Hepatocyte (in vitro differentiated cells): ENCODE measurements around the gene ANGPT4. TPM values are rescaled to one million over a fixed set of nuclear protein-coding genes. Genes with fewer than 3 reads are reported as not detected.

Source experiments
- DNase-seq: peaks from one replicate; pipeline ENCODE4 v3.0.0-alpha.2; 2016; ENCODE audit warnings: low spot score
- H2AFZ ChIP-seq: fragments of 200-600 bp; sonication (generic); 2 replicates; pipeline ENCODE4 v1.6.0; 2016; ENCODE audit warnings: antibody characterized with exemption, mild to moderate bottlenecking
- H3K27ac ChIP-seq: fragments of 200-600 bp; sonication (generic); 2 replicates; pipeline ENCODE4 v1.5.1; 2016; ENCODE audit warnings: mild to moderate bottlenecking
- H3K27me3 ChIP-seq: fragments of 200-600 bp; sonication (generic); 2 replicates; pipeline ENCODE4 v1.6.1; 2016
- H3K36me3 ChIP-seq: fragments of 200-600 bp; sonication (generic); replicated peaks from 2 replicates; pipeline ENCODE4 v1.5.1; 2016; ENCODE audit warnings: low read depth; ENCODE audit not compliant: insufficient read depth
- H3K4me1 ChIP-seq: fragments of 200-600 bp; sonication (generic); 2 replicates; pipeline ENCODE4 v1.5.1; 2016; ENCODE audit warnings: mild to moderate bottlenecking, moderate library complexity; ENCODE audit not compliant: insufficient read depth
- H3K4me2 ChIP-seq: fragments of 200-600 bp; sonication (generic); 2 replicates; pipeline ENCODE4 v1.6.0; 2016
- H3K4me3 ChIP-seq: fragments of 200-600 bp; sonication (generic); 2 replicates; pipeline ENCODE4 v1.5.1; 2016; ENCODE audit warnings: mild to moderate bottlenecking
- H3K79me2 ChIP-seq: fragments of 200-600 bp; sonication (generic); 2 replicates; pipeline ENCODE4 v1.6.0; 2017; ENCODE audit warnings: mild to moderate bottlenecking
- H3K9me2 ChIP-seq: fragments of 200-600 bp; sonication (generic); replicated peaks from 2 replicates; pipeline ENCODE4 v1.6.0; 2017; ENCODE audit warnings: mild to moderate bottlenecking; ENCODE audit not compliant: insufficient read depth
- H3K9me3 ChIP-seq: fragments of 200-600 bp; sonication (generic); 2 replicates; pipeline ENCODE4 v1.5.1; 2016; ENCODE audit warnings: low read depth, mild to moderate bottlenecking
- H4K20me1 ChIP-seq: fragments of 200-600 bp; sonication (generic); 2 replicates; pipeline ENCODE4 v1.6.0; 2016; ENCODE audit warnings: mild to moderate bottlenecking; ENCODE audit not compliant: insufficient read depth, poor library complexity, severe bottlenecking
- EZH2 ChIP-seq: fragments of 200-600 bp; sonication (generic); IDR thresholded peaks from 2 replicates; pipeline ENCODE4 v1.6.1; 2016; ENCODE audit warnings: antibody characterized with exemption, mild to moderate bottlenecking, borderline replicate concordance
- EZH2phosphoT487 ChIP-seq: fragments of 200-600 bp; sonication (generic); IDR thresholded peaks from one replicate; pipeline ENCODE4 v1.6.1; 2018; ENCODE audit warnings: antibody characterized with exemption, mild to moderate bottlenecking, low read depth, moderate library complexity; ENCODE audit not compliant: unreplicated experiment, severe bottlenecking
- WGBS: methylation state at CpG from one replicate; pipeline ENCODE4 v1.1.6; 2016; ENCODE audit warnings: low lambda C conversion rate; ENCODE audit errors: missing lambda C conversion rate; 5-methylcytosine and 5-hydroxymethylcytosine counted together
- polyA plus RNA-seq: library from polyadenylated mRNA; unstranded; fragments of >200 nt; fragmentation: Nextera tagmentation; extraction: Ambion mirVana; gene quantifications from 2 replicates; pipeline ENCODE4 v1.2.1, GENCODE V29; 2016
- total RNA-seq: library from RNA; depleted of rRNA; stranded (reverse); fragments of >200 nt; gene quantifications from 2 replicates; pipeline ENCODE4 v1.2.3, GENCODE V29; 2014
- TF ChIP-seq, protein P1 (sequence below): fragments of 200-600 bp; sonication (generic); IDR thresholded peaks from 2 replicates; pipeline ENCODE4 v1.5.1; 2016; ENCODE audit warnings: antibody characterized with exemption, mild to moderate bottlenecking; ENCODE audit not compliant: poor library complexity

Gene ANGPT4
- total and polyA plus RNA-seq, 2 experiments from 2014 or later = not detected

DNA sequence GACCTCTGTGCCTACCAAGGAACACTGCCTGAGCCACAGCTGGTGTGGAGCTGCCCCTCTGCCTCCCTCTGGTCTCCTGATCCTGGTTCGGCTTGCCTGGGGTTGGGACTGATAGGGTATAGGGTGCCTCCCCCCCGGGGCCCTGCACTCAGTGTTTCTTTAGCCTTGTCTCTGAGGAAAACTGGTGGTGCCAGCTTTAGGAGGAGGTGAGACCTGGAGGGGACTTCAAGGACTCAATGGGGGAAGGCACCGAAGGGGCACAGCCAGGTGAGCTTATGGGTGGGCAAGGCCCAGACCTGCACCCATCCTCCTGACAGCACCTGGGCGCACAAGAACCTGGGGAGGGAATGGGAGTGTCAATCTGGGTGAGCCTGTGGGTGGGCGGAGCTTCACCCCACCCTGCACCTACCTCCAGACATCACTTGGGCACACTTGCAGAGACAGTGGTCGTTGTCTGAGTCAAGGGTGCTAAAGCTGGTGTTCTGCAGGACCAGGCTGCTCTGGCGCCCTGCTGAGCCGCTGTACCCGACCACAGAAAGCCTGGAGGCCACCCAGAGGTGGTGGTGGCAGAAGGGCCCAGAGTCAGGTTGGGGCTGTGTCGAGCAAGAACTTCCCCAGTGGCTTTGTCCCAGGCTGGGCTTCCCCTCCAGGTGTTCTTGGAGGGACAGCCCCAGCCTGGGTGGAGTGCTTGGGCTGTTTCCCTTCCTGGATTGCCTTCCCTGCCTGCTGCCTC lies 42.1 kb downstream of the ANGPT4 start:
- H3K36me3 ChIP-seq = no peaks in the 10 kb centered on the region
- H3K9me2 ChIP-seq = no peaks in the 10 kb centered on the region
- H3K4me3 ChIP-seq = no peak overlapping the region
- H2AFZ ChIP-seq = no peak overlapping the region
- TF ChIP-seq EZH2phosphoT487 (no peak), EZH2 (no peak)
- TF ChIP-seq, protein P1, sequence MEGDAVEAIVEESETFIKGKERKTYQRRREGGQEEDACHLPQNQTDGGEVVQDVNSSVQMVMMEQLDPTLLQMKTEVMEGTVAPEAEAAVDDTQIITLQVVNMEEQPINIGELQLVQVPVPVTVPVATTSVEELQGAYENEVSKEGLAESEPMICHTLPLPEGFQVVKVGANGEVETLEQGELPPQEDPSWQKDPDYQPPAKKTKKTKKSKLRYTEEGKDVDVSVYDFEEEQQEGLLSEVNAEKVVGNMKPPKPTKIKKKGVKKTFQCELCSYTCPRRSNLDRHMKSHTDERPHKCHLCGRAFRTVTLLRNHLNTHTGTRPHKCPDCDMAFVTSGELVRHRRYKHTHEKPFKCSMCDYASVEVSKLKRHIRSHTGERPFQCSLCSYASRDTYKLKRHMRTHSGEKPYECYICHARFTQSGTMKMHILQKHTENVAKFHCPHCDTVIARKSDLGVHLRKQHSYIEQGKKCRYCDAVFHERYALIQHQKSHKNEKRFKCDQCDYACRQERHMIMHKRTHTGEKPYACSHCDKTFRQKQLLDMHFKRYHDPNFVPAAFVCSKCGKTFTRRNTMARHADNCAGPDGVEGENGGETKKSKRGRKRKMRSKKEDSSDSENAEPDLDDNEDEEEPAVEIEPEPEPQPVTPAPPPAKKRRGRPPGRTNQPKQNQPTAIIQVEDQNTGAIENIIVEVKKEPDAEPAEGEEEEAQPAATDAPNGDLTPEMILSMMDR = no peak
- no peaks in the 10 kb centered on the region for H3K79me2 ChIP-seq
- no peak for DNase-seq
- no peaks in the 10 kb centered on the region for H3K9me3 ChIP-seq
- no peaks in the 10 kb centered on the region for H3K27me3 ChIP-seq
- 77% methylated on average over 10 of the region's 10 CpGs for WGBS
- H3K27ac ChIP-seq = no peak overlapping the region
- no peak overlapping the region for H3K4me2 ChIP-seq
- H4K20me1 ChIP-seq = no peaks in the 10 kb centered on the region
- H3K4me1 ChIP-seq = no peaks in the 10 kb centered on the region

DNA sequence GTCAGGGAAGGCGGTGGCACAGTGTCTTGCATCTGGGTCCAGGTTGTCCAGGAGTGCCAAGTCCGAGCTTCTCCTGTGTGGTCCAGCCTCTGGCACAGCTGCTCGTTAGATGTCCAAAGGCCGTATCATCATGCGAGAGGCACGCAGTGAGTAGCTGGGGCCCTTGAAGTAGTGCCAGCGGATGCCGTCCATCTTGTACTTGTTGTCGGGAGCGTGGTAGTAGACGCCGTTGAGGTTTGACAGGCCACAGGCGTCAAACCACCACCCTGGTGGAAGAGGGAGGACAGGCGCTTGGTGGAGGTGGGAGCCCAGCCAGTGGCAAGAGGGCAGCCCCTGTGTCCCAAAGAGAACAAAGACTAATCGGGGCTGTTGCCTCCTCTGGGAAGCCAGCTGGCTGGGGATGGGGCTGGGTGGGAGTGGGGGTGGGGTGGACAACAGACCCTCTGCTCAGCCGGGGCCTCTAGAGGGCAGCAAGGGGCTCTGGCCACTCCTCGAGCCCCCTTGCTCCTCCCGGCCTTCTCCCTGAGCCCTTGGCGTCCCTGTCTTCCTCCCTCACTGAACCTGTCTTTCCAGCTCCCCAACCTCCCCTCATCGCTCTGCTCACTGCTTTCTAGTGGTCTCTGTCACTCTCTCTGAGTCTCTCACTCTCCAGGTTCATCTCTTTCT lies 43.1 kb downstream of the ANGPT4 start:
- H3K9me2 ChIP-seq = no peaks in the 10 kb centered on the region
- no peaks in the 10 kb centered on the region for H4K20me1 ChIP-seq
- H3K4me3 ChIP-seq = no peak overlapping the region
- 66% methylated on average over 20 of the region's 20 CpGs for WGBS
- DNase-seq = no peak
- H3K79me2 ChIP-seq = no peaks in the 10 kb centered on the region
- H3K4me2 ChIP-seq = no peak overlapping the region
- no peaks in the 10 kb centered on the region for H3K9me3 ChIP-seq
- TF ChIP-seq EZH2 (no peak), EZH2phosphoT487 (no peak)
- TF ChIP-seq, protein P1 = no peak
- no peak overlapping the region for H3K27ac ChIP-seq
- no peaks in the 10 kb centered on the region for H3K4me1 ChIP-seq
- H3K27me3 ChIP-seq = no peaks in the 10 kb centered on the region
- no peak overlapping the region for H2AFZ ChIP-seq
- H3K36me3 ChIP-seq = no peaks in the 10 kb centered on the region

DNA sequence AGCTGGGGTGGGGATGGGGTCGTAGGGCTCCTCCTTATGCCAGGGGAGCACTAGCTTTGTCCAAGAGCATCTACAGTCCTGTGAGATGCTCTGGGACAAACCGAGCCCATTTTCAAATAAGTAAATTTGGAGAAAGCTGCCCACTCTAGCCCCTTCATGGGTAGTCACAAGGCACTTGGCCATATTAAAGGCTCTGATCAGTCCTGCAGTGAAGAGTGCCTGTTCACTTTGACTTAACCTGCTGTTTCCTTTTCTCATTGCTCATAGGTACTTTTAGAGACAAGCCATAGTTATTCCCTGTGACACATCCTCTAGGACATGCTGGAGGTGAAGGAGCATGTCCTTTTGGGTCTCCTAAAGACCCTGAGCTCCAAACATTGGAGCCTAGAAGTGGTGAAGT lies 44.2 kb downstream of the ANGPT4 start:
- H3K36me3 ChIP-seq = no peaks in the 10 kb centered on the region
- H3K9me3 ChIP-seq = no peaks in the 10 kb centered on the region
- 48% methylated on average over 2 of the region's 2 CpGs for WGBS
- H2AFZ ChIP-seq = no peak overlapping the region
- H4K20me1 ChIP-seq = no peaks in the 10 kb centered on the region
- H3K27ac ChIP-seq = no peak overlapping the region
- H3K4me3 ChIP-seq = no peak overlapping the region
- no peak overlapping the region for H3K4me2 ChIP-seq
- no peaks in the 10 kb centered on the region for H3K27me3 ChIP-seq
- no peak for DNase-seq
- no peaks in the 10 kb centered on the region for H3K79me2 ChIP-seq
- H3K9me2 ChIP-seq = no peaks in the 10 kb centered on the region
- no peak for TF ChIP-seq EZH2
- TF ChIP-seq, protein P1 = no peak
- no peak for TF ChIP-seq EZH2phosphoT487
- no peaks in the 10 kb centered on the region for H3K4me1 ChIP-seq
